Activated naive CD8-positive, alpha-beta T cell treated with anti-CD3 and anti-CD28 coated beads, Interleukin-2, amount 50 U/mL, for 16 hours (primary cell): ENCODE data around the gene C1orf50.
"Not testable (repeated sequence)": the region's sequence is repeated elsewhere in the genome, so short reads cannot be mapped to it uniquely, and the experiment has no call there.

Experiments
- DNase-seq: peaks from one replicate; pipeline ENCODE4 v3.0.0-alpha.2; 2020; ENCODE audit warnings: low read depth, low spot score

C1orf50 gene

GRCh38 chr1:42739753-42740700 lies 27.0 kb upstream of the C1orf50 start, which contains the start of gene CLDN19:
TSS of gene CLDN19 (minus strand) at chr1:42740236. CDS start at chr1:42740063, 173 bp downstream.
- DNase-seq: no peak

GRCh38 chr1:42740851-42741580 lies 26.0 kb upstream of the C1orf50 start:
- DNase-seq: no peak

- DNase-seq: no peak
Measured at GRCh38 chr1:42741706-42742105, 25.3 kb upstream of the C1orf50 start.

GRCh38 chr1:42742141-42742540 lies 24.9 kb upstream of the C1orf50 start:
- no peak for DNase-seq

GRCh38 chr1:42742617-42743316 lies 24.3 kb upstream of the C1orf50 start:
- DNase-seq: no peak

- DNase-seq: no peak
Measured at GRCh38 chr1:42743317-42744147, 23.5 kb upstream of the C1orf50 start.

GRCh38 chr1:42744148-42744413 lies 23.0 kb upstream of the C1orf50 start:
- no peak for DNase-seq

- DNase-seq: no peak
Measured at GRCh38 chr1:42745851-42746250, 21.2 kb upstream of the C1orf50 start.

- DNase-seq: no peak
Measured at GRCh38 chr1:42746436-42747105, 20.5 kb upstream of the C1orf50 start.

GRCh38 chr1:42747125-42747524 lies 19.9 kb upstream of the C1orf50 start:
- no peak for DNase-seq

GRCh38 chr1:42748021-42748420 lies 19.0 kb upstream of the C1orf50 start:
- no peak for DNase-seq

- no peak for DNase-seq
Measured at GRCh38 chr1:42748461-42749410, 18.3 kb upstream of the C1orf50 start.

GRCh38 chr1:42750041-42750440 lies 17.0 kb upstream of the C1orf50 start:
- DNase-seq: no peak

GRCh38 chr1:42751511-42752070 lies 15.5 kb upstream of the C1orf50 start:
- DNase-seq: not testable (repeated sequence)

GRCh38 chr1:42752284-42752683 lies 14.8 kb upstream of the C1orf50 start:
- no peak for DNase-seq

- no peak for DNase-seq
Measured at GRCh38 chr1:42753070-42753469, 14.0 kb upstream of the C1orf50 start.

GRCh38 chr1:42756956-42757891 lies 9.8 kb upstream of the C1orf50 start:
- no peak for DNase-seq

- DNase-seq: no peak
Measured at GRCh38 chr1:42757892-42758275, 9.2 kb upstream of the C1orf50 start.
